Thyroid gland (tissue), 4 donors: ENCODE results near the gene MLXIPL. TPM values are rescaled to one million over a fixed set of nuclear protein-coding genes. Genes with fewer than 3 reads are reported as not detected.
"Not testable (repeated sequence)": the region's sequence is repeated elsewhere in the genome, so short reads cannot be mapped to it uniquely, and the experiment has no call there.

Source experiments
- DNase-seq, 2 donors: peaks; one replicate each; pipeline ENCODE4 v3.0.0-alpha.2; 2019
- H3K27ac ChIP-seq, 3 donors: fragments of 200-600 bp; sonication (generic); 1 replicate in 2 of 3; 2 replicates in 1 of 3; pipeline ENCODE4 v1.5.1; 2016 to 2019; ENCODE audit warnings: mild to moderate bottlenecking in 1 of 3, moderate library complexity in 1 of 3
- H3K27me3 ChIP-seq: fragments of 200-600 bp; sonication (generic); one replicate; pipeline ENCODE4 v1.5.1; 2019
- H3K36me3 ChIP-seq, 2 donors: fragments of 200-600 bp; sonication (generic); one replicate each; pipeline ENCODE4 v1.5.1; 2016 to 2019
- H3K4me1 ChIP-seq, 2 donors: fragments of 200-600 bp; sonication (generic); one replicate each; pipeline ENCODE4 v1.5.1; 2017 to 2019
- H3K4me3 ChIP-seq, 3 donors: fragments of 200-600 bp; sonication (generic); replicated peaks in 1 of 3; 1 replicate in 2 of 3; 2 replicates in 1 of 3; pipeline ENCODE4 v1.5.1; 2016; ENCODE audit warnings: mild to moderate bottlenecking in 1 of 3
- H3K9me3 ChIP-seq: fragments of 200-600 bp; sonication (generic); one replicate; pipeline ENCODE4 v1.5.1; 2017
- POLR2A ChIP-seq, 2 donors: fragments of 450-650 bp; IDR thresholded peaks; one replicate each; pipeline ENCODE4 v1.6.1; 2017; ENCODE audit warnings: antibody characterized with exemption in 2 of 2, mild to moderate bottlenecking in 2 of 2, moderate library complexity in 1 of 2
- WGBS, 2 donors: methylation state at CpG; one replicate each; pipeline ENCODE4 v1.1.5; 2017; 5-methylcytosine and 5-hydroxymethylcytosine counted together
- intact Hi-C: fragments of 100-400 bp; cut with DNase I; formaldehyde crosslinking; loops from one replicate; pipeline ENCODE4 v1.15.1; 2023
- total RNA-seq, 4 donors: library from RNA; depleted of rRNA; stranded (reverse); fragments of >200 nt; gene quantifications; one replicate each; pipeline ENCODE4 v1.2.3, GENCODE V29; 2016
- TF ChIP-seq, protein P1 (sequence below), 6 experiments: fragments of 200-600 bp in 3 of 6; fragments of 450-650 bp in 3 of 6; sonication (generic) in 3 of 6; IDR thresholded peaks; one replicate each; pipeline ENCODE4 v1.5.1; 2016 to 2019; ENCODE audit warnings: antibody characterized with exemption in 6 of 6, mild to moderate bottlenecking in 2 of 6, inconsistent platforms in 1 of 6, moderate library complexity in 1 of 6

Gene MLXIPL
- total RNA-seq, 4 donors from 2014 or later = 3.7 to 39.5 (median 8.7) TPM

GRCh38 chr7:73557397-73558257 lies 66.7 kb downstream of the MLXIPL start, which contains the start of gene BCL7B:
BCL7B (minus strand) TSS chr7:73557690; CDS start chr7:73557578, 112 bp downstream.
- WGBS, 2 donors = 22% methylated on average over 14 to 21 of the region's 83 CpGs
- Histone ChIP-seq H3K36me3 (no peaks in the 10 kb centered on the region), H3K4me3 (peak within 1 kb of the TSS; percentile 50 to 94 (median 62)), H3K27me3 (no peaks in the 10 kb centered on the region), H3K27ac (peak within 1 kb of the TSS; percentile 93 to 99 (median 96)), H3K9me3 (no peaks in the 10 kb centered on the region), H3K4me1 (peaks cover 31% of the 10 kb centered on the region in 2 donors)
- TF ChIP-seq, protein P1, sequence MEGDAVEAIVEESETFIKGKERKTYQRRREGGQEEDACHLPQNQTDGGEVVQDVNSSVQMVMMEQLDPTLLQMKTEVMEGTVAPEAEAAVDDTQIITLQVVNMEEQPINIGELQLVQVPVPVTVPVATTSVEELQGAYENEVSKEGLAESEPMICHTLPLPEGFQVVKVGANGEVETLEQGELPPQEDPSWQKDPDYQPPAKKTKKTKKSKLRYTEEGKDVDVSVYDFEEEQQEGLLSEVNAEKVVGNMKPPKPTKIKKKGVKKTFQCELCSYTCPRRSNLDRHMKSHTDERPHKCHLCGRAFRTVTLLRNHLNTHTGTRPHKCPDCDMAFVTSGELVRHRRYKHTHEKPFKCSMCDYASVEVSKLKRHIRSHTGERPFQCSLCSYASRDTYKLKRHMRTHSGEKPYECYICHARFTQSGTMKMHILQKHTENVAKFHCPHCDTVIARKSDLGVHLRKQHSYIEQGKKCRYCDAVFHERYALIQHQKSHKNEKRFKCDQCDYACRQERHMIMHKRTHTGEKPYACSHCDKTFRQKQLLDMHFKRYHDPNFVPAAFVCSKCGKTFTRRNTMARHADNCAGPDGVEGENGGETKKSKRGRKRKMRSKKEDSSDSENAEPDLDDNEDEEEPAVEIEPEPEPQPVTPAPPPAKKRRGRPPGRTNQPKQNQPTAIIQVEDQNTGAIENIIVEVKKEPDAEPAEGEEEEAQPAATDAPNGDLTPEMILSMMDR (IDR thresholded peaks at IDR 0.05) = no peak
- peak; percentile 47 to 64 for TF ChIP-seq POLR2A (IDR thresholded peaks at IDR 0.05)
- DNase-seq = peak; percentile 61
- intact Hi-C loops = no loop called here

- DNase-seq = peak; percentile 96 to 97
- no peak for TF ChIP-seq POLR2A (IDR thresholded peaks at IDR 0.05)
- TF ChIP-seq, protein P1 (IDR thresholded peaks at IDR 0.05) = no peak
- no peaks in the 10 kb centered on the region for H3K36me3 ChIP-seq
- H3K27me3 ChIP-seq = no peaks in the 10 kb centered on the region
- intact Hi-C loops = no loop called here
- WGBS, 2 donors = 0% methylated on average over 19 to 23 of the region's 36 CpGs
- peak overlapping the region; percentile 50 to 94 (median 62) for H3K4me3 ChIP-seq
- H3K27ac ChIP-seq = peak overlapping the region; percentile 93 to 99 (median 96)
- H3K9me3 ChIP-seq = no peaks in the 10 kb centered on the region
- peaks cover 31% of the 10 kb centered on the region in 2 donors for H3K4me1 ChIP-seq
Measured at GRCh38 chr7:73557108-73557396, 67.3 kb downstream of the MLXIPL start.

GRCh38 chr7:73556208-73557107 lies 67.9 kb downstream of the MLXIPL start:
- Histone ChIP-seq H3K4me1 (peaks cover 31% of the 10 kb centered on the region in 2 donors), H3K27ac (peak overlapping the region; percentile 7 to 96 (median 93)), H3K27me3 (no peaks in the 10 kb centered on the region), H3K9me3 (no peaks in the 10 kb centered on the region), H3K36me3 (peaks cover 4 to 5% of the 10 kb centered on the region in 2 donors), H3K4me3 (peak overlapping the region in 2 of 3 donors; percentile 19 to 62)
- intact Hi-C loops = no loop called here
- 25% methylated on average over 28 of the region's 28 CpGs for WGBS, 2 donors
- TF ChIP-seq, protein P1 (IDR thresholded peaks at IDR 0.05) = no peak
- peak in 1 of 2 donors; percentile 45 for TF ChIP-seq POLR2A (IDR thresholded peaks at IDR 0.05)
- no peak for DNase-seq

DNA sequence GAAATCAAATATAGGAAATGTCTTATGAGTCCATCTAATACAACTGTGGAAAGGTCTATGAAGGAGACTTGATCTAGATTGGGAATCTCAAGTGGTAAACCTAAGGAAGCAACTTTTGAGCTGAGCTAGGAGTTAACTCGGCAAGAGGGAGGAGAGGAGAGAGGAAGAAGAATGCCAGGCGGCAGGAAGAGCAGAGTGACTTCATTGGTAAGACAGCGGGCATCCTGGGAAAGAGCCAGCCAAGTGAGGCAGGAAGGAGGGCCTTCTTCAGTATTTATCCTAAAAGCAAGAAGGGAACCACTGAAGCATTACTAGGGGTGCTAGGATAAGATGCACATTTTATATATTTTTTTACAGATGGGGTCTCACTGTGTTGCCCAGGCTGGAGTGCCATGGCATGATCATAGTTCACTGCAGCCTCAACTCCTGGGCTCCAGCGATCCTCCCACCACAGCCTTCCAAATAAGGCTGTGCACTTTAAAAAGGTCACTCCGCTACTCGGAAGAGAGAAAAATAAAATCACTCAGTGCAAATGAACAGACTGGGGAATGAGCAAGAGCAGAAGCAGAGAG lies 68.8 kb downstream of the MLXIPL start:
- Histone ChIP-seq H3K27ac (peak overlapping the region in 2 of 3 donors; percentile 93 to 96), H3K4me1 (peaks cover 31% of the 10 kb centered on the region in 2 donors), H3K36me3 (peaks cover 10 to 12% of the 10 kb centered on the region in 2 donors), H3K27me3 (no peaks in the 10 kb centered on the region), H3K9me3 (no peaks in the 10 kb centered on the region), H3K4me3 (no peak overlapping the region)
- DNase-seq = no peak
- WGBS, 2 donors = 58 to 60% methylated on average over 6 of the region's 6 CpGs
- TF ChIP-seq, protein P1 (IDR thresholded peaks at IDR 0.05) = no peak
- no peak for TF ChIP-seq POLR2A (IDR thresholded peaks at IDR 0.05)
- intact Hi-C loops = no loop called here

DNA sequence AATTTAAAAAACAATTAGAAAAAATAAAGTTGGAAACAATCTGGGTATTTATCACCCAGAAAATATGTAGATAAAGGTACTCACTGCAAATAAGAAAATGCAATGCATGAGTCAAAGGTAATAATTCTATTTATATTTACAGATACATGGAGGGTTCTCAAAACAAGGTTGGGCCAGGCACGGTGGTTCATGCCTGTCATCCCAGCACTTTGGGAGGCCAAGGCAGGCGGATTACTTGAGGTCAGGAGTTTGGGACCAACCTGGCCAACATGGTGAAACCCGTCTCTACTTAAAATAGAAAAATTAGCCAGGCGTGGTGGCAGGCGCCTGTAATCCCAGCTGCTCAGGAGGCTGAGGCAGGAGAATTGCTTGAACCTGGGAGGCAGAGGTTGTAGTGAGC lies 74.2 kb downstream of the MLXIPL start:
- H3K4me3 ChIP-seq, H3K9me3 ChIP-seq, DNase-seq, H3K27ac ChIP-seq, intact Hi-C loops, H3K27me3 ChIP-seq: not testable (repeated sequence)
- whole genome bisulfite sequencing, 2 donors = 92 to 95% methylated on average over 5 of the region's 5 CpGs
- H3K4me1 ChIP-seq = peaks cover 12 to 15% of the 10 kb centered on the region in 2 donors
- peaks cover 10 to 12% of the 10 kb centered on the region in 2 donors for H3K36me3 ChIP-seq
